GM19438 (cell line): ENCODE data around the gene CFAP97D1.
A peak's percentile ranks its signal among the peaks of the same experiment; 100 is the strongest.

ENCODE experiments used
- ATAC-seq: cut with Tn5 transposase; IDR thresholded peaks from one replicate; pipeline ENCODE4 v1.9.1; 2021; ENCODE audit warnings: low read depth; ENCODE audit not compliant: unreplicated experiment

CFAP97D1 gene

GRCh38 chr17:43767713-43768059, 12.5 kb upstream of the CFAP97D1 start:
- no peak for ATAC-seq

GRCh38 chr17:43768382-43768781, 11.9 kb upstream of the CFAP97D1 start:
- no peak for ATAC-seq

DNA sequence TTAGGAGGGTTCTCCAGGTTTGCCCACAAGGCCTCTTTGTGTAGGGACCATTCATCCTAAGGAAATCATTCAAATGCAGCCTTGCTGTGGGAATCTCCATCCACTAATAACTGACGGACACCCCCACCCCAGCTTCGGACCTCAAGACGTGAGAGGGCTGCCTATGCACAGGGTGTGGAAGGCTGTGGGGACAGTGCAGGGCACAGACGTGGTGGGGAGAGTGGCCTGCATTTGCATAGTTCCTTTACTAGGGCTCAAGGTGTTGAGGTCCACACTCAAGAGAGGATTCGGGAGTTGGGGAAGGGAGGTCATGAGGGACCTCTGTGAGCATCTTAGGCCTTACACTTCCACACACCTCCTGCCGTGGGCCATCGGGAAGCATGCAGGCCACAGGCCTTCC, 11.3 kb upstream of the CFAP97D1 start:
- no peak for ATAC-seq

DNA sequence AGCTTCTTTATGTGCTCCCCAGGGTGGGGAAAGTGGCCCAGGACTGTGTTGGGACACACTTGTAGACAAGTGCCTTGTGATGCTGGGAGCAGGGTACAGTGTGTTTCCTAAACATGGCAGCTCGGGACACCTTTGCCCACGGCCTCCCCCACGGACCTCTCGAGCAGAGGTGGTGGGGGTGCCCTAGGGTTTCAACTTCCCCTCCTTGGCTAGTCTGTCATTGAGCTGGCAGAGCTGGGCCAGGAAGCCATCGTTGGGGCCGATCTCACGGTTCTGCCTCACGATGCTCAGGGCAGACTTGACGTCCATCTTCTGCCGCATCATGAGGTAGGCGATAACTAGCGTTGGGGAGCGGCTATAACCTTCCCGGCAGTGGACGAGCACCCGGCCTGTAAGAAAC, 10.8 kb upstream of the CFAP97D1 start:
- ATAC-seq = no peak

DNA sequence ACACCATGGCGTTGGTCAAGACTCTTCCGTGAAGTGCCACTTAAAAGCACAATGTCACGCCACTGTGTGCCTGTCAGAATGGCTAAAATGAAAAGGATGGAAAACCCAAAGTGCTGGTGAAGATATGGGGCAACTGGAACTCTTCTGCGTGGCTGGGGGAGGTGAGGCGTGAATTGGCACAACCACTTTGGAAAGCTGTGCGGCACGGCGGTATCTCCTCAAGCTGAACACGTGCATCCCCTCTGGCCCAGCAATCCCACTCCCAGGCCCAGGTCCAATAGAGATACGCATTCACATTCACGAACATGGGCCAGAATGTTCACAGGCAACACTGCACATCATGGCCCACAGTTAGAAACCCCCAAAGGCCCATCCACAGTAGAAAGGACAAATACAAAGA, 10.4 kb upstream of the CFAP97D1 start:
- ATAC-seq = no peak

GRCh38 chr17:43770957-43771356, 9.3 kb upstream of the CFAP97D1 start:
- ATAC-seq = no peak

DNA sequence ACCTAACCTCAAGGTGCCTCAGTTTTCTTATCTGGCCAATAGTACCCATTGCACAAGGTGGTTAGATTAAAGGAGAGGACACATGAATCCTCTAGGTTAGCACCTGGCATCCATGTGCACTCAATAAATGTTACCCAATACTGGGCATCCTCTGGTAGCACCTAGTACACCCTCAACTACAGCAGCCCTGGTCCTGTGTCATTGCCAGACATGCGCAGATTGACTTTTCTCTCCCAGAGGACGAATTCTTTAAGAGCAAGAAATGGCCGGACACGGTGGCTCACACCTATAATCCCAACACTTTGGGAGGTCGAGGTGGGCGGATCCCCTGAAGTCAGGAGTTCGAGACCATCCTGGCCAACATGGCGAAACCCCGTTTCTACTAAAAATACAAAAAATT, 8.8 kb upstream of the CFAP97D1 start:
- ATAC-seq = no peak

DNA sequence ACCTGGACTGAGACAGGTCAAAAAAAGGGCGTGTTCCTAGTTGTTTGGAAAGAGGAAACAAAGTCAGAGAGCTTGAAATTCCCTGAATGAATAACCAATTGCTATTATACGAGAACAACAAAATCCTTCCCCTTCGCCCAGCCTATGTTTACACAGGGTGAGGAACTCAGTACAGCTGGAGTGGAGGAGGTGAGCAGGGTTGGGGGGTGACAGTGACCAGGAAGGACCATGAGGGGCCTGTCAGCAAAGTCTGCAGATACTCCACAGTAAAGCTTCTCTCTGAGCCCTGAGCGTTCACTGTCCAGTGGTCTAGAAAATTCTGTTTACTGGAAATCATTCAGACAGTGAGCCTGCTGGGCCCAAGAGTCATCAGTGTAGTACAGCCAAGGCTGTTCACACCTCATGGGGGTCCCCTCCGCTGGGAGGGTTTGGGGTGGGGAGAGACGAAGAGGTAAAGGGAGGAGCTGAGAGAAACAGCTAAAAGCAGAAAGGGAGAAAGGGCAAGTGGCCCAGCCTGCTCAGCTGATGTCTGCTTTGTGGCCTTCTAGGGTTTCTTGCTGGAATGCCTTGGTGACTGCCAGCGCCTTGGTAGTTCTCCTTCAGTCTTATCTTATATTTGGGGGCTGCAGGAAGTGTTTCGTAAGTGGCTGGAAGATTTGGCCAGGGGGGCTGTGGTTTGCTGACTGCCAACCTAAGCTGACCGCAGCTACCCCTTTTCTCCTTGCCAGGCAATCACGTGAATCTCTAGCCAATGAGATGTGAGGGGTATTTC, 7.2 kb upstream of the CFAP97D1 start:
- no peak for ATAC-seq

- ATAC-seq = no peak
Observed at GRCh38 chr17:43774304-43775250, 5.7 kb upstream of the CFAP97D1 start.

DNA sequence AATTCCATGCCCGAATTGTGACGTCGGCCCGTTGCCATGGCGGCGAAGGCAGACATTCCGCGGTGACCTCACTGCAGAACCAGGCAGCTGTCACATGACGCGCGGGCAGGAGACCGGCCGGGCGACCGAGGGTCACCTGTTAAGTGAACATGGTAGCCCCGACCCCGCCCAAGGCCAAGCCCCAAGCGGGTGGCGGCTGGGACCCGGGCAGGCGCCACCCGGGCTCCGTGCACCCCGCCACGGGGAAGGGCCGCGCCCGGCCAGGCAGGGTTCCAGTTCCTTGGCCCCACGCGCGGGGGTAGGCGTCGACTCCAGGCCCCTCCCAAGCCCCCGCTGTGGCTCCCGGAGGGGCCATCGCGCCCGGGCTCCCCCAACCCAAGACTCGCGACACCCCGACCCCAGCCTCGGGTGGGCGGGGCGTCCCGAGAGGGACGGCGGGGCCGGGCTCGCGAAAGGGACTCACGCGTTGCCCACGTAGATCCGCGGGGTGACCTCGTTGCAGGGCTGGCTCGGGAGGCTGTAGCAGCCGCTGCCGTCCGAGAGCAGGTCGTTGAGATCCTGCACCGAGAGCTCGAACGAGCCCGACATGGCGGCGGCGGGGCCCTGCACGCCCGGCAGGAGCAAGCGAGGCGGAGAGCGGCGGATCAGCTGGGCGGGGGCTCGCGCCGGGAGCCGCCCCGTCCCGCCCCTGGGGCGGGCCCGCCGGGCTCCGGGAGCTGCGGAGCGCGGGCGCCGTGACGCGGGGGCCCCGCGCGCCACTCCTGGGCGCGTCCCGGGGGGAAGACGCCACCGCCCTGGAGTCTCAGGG, 1.7 kb upstream of the CFAP97D1 start, which contains the start of gene DUSP3:
DUSP3 (minus strand) TSS at position 641 of the 808 bp plus-strand sequence; CDS start at position 588, 53 bp downstream.
- peak; percentile 75 for ATAC-seq

- no peak for ATAC-seq
Observed at GRCh38 chr17:43779145-43780125, 800 bp upstream of the CFAP97D1 start.

GRCh38 chr17:43782913-43783680, 2.9 kb downstream of the CFAP97D1 start:
- ATAC-seq = no peak

DNA sequence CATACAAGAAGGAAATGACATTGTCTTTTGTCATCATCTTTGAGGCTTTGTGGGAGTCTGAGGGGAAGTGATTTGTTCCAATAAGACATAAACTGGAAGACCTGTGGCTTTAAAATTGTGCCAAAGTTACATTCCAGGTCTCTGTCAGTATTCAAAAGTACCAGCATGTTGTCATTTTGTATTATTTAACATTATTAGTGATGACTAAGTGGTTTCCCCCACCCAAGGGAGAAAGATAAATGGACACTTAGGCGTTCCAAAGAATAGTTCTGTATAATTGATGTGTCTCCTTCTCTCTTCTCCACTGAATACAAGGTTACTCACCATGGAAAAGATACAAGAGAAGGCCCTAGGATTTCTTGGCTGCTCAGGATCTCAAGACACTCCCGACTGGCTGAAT, 3.8 kb downstream of the CFAP97D1 start:
- ATAC-seq = no peak

- no peak for ATAC-seq
Observed at GRCh38 chr17:43784628-43785101, 4.4 kb downstream of the CFAP97D1 start.

- ATAC-seq = no peak
Observed at GRCh38 chr17:43787728-43788127, 7.5 kb downstream of the CFAP97D1 start.

DNA sequence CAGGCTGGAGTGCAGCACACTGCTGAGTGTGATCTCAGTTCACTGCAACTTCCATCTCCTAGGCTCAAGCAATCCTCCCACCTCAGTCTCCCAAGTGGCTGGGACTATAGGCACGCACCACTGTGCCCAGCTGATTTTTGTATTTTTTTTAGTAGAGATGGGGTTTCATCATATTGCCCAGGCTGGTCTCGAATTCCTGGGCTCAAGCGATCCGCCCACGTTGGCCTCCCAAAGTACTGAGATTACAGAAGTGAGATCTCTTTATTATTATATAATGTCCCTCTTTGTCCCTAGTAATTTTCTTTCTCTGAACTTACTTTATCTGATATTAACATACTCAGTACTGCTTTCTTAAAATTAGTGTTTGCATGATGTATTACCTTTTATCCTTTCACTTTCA, 8.3 kb downstream of the CFAP97D1 start:
- ATAC-seq = no peak

- ATAC-seq = no peak
Observed at GRCh38 chr17:43789482-43789881, 9.2 kb downstream of the CFAP97D1 start.

- no peak for ATAC-seq
Observed at GRCh38 chr17:43790311-43790940, 10.2 kb downstream of the CFAP97D1 start.
